Common myeloid progenitor, CD34-positive (primary cell): ENCODE results near the gene TEX11. TPM values are rescaled to one million over a fixed set of nuclear protein-coding genes. Genes with fewer than 3 reads are reported as not detected.

Experiments used
- CTCF ChIA-PET: fragments of 350-600 bp; sonication (Branson Sonifier 250); formaldehyde crosslinking; loops from one replicate; lab custom pipeline; 2021; ENCODE audit warnings: antibody characterized with exemption; lab: Charles Lee
- POLR2A ChIA-PET: fragments of 350-600 bp; sonication (Branson Sonifier 250); formaldehyde crosslinking; loops from one replicate; lab custom pipeline; 2021; ENCODE audit warnings: antibody characterized with exemption; lab: Charles Lee
- DNase-seq, 3 donors: peaks; one replicate each; pipeline versions ENCODE4 v3.0.0 to v3.0.0-alpha.2; 2013
- H3K27ac ChIP-seq, 2 experiments: 1 replicate in 1 of 2; 2 replicates in 1 of 2; pipeline ENCODE4 v1.7.0; 2013; ENCODE audit warnings: inconsistent platforms in 2 of 2, low read length in 2 of 2, mild to moderate bottlenecking in 2 of 2, low read depth in 1 of 2, moderate library complexity in 1 of 2; ENCODE audit not compliant: severe bottlenecking in 2 of 2, insufficient read depth in 1 of 2, poor library complexity in 1 of 2
- H3K27me3 ChIP-seq, 5 experiments: replicated peaks in 2 of 5; 1 replicate in 3 of 5; 2 replicates in 2 of 5; pipeline versions ENCODE4 v1.6.1 to v1.7.0; 2013; ENCODE audit warnings: low read length in 4 of 5, mild to moderate bottlenecking in 2 of 5, moderate library complexity in 2 of 5, inconsistent platforms in 1 of 5; ENCODE audit not compliant: insufficient read depth in 5 of 5, control insufficient read depth in 4 of 5
- H3K36me3 ChIP-seq, 4 experiments: 1 replicate in 2 of 4; 2 replicates in 2 of 4; pipeline versions ENCODE4 v1.6.1 to v1.7.0; 2013; ENCODE audit warnings: low read length in 3 of 4, control low read depth in 1 of 4, mild to moderate bottlenecking in 1 of 4; ENCODE audit not compliant: control insufficient read depth in 4 of 4, insufficient read depth in 4 of 4
- H3K4me1 ChIP-seq, 4 experiments: 1 replicate in 3 of 4; 2 replicates in 1 of 4; pipeline versions ENCODE4 v1.6.1 to v1.7.1; 2013; ENCODE audit warnings: low read length in 3 of 4, mild to moderate bottlenecking in 3 of 4, control low read depth in 1 of 4, inconsistent platforms in 1 of 4, moderate library complexity in 1 of 4; ENCODE audit not compliant: control insufficient read depth in 4 of 4, insufficient read depth in 4 of 4; ENCODE audit errors: control extremely low read depth in 1 of 4
- H3K4me3 ChIP-seq, 7 experiments: 1 replicate in 4 of 7; 2 replicates in 3 of 7; pipeline versions ENCODE4 v1.5.1 to v1.7.0; 2013; ENCODE audit warnings: mild to moderate bottlenecking in 7 of 7, low read length in 6 of 7, moderate library complexity in 6 of 7, inconsistent platforms in 2 of 7, low read depth in 2 of 7, control low read depth in 1 of 7; ENCODE audit not compliant: insufficient read depth in 4 of 7, control insufficient read depth in 1 of 7; ENCODE audit errors: extremely low read depth in 1 of 7
- H3K9me3 ChIP-seq, 5 experiments: 1 replicate in 4 of 5; 2 replicates in 1 of 5; pipeline versions ENCODE4 v1.6.1 to v1.7.1; 2013; ENCODE audit warnings: low read length in 4 of 5, mild to moderate bottlenecking in 2 of 5, inconsistent platforms in 1 of 5, low read depth in 1 of 5, moderate library complexity in 1 of 5; ENCODE audit not compliant: control insufficient read depth in 4 of 5, insufficient read depth in 2 of 5; ENCODE audit errors: control extremely low read depth in 1 of 5
- WGBS: methylation state at CpG from one replicate; pipeline ENCODE4 v1.1.5; 2013; ENCODE audit not compliant: insufficient coverage; 5-methylcytosine and 5-hydroxymethylcytosine counted together
- polyA plus RNA-seq: library from polyadenylated mRNA; unstranded; fragments of 120-200 nt; gene quantifications from one replicate; pipeline ENCODE4 v1.2.1, GENCODE V29; 2013

The TEX11 gene
- polyA plus RNA-seq: not detected

DNA sequence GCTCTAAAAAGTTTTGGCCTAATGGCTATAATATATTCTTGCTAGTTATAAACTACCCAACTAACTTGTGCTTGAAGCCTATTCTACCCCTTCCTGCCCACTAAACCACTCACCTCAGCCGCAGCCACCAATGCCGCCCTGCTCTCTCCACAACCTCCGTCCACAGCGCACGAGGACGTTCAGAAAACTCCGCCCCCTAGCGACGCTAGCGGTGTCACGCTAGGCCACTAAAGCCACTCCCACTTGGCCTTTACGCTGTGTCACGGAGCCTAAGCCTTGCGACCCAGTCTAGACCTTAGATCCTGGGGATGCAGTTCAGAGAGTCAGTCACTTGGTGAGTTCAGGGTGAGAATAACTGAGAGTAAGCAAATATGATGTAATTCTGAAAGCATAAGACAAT is at the start of gene TEX11:
Gene TEX11 (minus strand): TSS at position 171 of the 400 bp plus-strand sequence. CDS start 922 bp downstream, outside the sequence.
- WGBS: 81% methylated on average over 13 of the region's 14 CpGs
- DNase-seq: no peak

DNA sequence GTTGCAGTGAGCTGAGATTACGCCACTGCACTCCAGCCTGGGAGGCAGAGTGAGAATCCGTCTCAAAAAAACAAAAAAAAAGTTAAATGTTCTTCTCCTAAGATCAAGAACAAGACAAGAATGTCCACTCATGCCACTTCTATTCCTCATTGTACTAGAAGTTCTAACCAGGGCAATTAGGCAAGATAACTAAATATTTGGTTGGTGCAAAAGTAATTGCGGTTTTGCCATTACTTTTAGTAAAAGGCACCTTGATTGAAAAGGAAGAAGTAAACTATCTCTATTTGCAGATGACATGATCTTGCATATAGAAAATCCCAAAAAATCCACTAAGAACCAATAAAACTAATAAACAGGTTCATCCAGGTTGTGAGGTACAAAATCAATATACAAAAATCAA is 46.4 kb upstream of the TEX11 start:
- no peak for DNase-seq
- ChIA-PET CTCF (no interaction called here), POLR2A (no interaction called here)
- Histone ChIP-seq H3K9me3 (no peaks in the 10 kb centered on the region), H3K27ac (no peak overlapping the region), H3K27me3 (no peaks in the 10 kb centered on the region), H3K36me3 (no peaks in the 10 kb centered on the region), H3K4me3 (no peak overlapping the region), H3K4me1 (no peaks in the 10 kb centered on the region)
- no CpG with 5 or more reads among the region's 3 CpGs for WGBS

More for the DNA sequence above, at the start of gene TEX11:
- Histone ChIP-seq H3K4me3 (no peak within 1 kb of the TSS), H3K4me1 (no peaks in the 10 kb centered on the region), H3K27ac (no peak within 1 kb of the TSS), H3K9me3 (no peaks in the 10 kb centered on the region), H3K27me3 (no peaks in the 10 kb centered on the region), H3K36me3 (no peaks in the 10 kb centered on the region)
- ChIA-PET POLR2A (no interaction called here), CTCF (no interaction called here)

DNA sequence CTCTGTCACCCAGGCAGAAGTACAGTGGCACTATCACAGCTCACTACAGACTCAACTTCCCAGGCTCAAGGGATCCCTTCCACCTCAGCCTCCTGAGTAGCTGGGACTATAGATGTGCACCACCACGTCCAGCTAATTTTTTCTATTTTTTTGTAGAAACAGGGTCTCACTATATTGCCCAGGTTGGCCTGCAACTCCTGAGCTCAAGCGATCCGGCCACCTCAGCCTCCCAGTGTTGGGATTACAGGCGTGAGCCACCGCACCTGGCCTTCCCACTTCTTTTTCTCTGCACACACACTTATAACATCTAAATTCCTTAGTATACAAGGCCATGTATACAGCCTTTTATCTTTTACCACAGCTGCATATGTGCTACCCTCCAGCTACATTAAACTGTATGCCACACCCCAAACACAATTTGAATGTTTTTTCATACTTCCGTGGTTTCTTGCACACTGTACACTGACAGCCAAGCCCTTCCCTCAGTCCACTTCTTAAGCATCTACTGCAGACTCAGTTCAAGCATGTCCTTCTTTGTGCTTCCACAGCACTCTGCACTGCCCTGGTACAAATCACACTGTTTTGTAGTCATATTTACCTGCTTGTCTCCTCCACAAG is 15.9 kb upstream of the TEX11 start:
- ChIA-PET CTCF (no interaction called here), POLR2A (no interaction called here)
- Histone ChIP-seq H3K4me1 (no peaks in the 10 kb centered on the region), H3K27me3 (peaks cover 0 to 4% (median 0%) of the 10 kb centered on the region in 5 experiments), H3K4me3 (no peak overlapping the region), H3K9me3 (no peaks in the 10 kb centered on the region), H3K36me3 (no peaks in the 10 kb centered on the region), H3K27ac (no peak overlapping the region)
- DNase-seq: no peak
- 92% methylated on average over 6 of the region's 6 CpGs for WGBS

DNA sequence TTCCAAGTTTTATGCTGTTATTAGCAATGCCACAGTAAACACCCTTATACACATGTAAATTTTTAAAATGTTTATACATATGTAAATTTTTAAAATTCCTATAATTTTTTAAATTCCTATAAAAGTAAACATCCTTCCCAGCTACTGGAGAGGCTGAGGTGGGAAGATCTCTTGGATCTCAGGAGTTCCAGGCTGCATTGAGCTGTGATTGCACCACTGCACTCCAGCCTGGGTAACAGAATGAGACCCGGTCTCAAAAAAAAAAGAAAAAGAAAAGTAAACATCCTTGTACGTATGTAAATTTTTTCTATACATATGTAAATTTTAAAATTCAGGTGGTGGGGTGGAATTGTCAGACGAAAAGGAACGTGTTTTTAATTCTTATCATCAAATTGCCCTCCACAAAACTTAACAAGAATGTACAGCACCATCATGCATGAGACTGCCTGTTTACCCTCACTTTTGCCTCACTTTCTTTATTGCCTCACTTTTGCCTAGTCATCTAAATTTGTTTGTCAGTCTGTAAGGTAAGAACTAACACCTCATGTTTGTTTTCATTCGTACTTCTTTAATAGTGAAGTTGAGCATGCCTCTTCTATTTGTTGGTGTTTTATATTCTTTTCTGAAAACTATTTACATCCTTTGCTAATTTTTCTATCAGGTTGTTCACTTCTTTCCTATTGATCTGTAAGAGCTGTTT is 14.4 kb upstream of the TEX11 start:
- DNase-seq: no peak
- H3K36me3 ChIP-seq: no peaks in the 10 kb centered on the region
- POLR2A ChIA-PET: no interaction called here

DNA sequence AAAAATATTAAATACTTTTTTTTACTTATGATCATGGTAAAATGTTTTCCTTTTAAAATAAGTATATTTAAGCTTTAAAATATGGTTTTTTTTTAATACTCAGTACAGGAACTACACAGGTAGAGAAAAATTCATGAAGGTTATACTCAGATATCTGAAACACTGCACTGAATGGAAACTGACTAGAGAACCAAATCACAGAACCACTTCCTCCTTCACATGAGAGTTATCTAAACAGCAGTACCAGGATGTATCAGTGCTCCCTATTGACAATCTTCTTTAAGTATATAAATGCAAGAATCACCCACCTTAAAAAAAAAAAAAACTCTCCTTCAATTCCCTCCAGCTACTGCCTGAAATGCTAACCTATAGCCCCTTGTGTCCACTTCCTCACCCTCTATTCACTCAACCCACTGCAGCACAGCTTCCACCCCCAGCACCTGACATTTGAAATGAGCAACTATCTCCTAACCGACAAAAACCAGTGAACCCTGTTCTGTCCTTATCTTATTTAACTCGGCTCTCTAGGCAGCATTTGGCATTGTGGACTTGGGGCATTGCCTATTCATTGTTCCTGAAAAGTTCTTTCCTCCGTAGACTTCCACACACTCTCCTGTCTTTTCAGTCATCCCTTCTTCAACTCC is 13.3 kb upstream of the TEX11 start:
- ChIA-PET POLR2A (no interaction called here), CTCF (no interaction called here)
- 31% methylated on average over 2 of the region's 3 CpGs for WGBS
- Histone ChIP-seq H3K36me3 (no peaks in the 10 kb centered on the region), H3K9me3 (no peaks in the 10 kb centered on the region), H3K27ac (no peak overlapping the region), H3K4me1 (no peaks in the 10 kb centered on the region), H3K27me3 (peaks cover 0 to 4% (median 0%) of the 10 kb centered on the region in 5 experiments), H3K4me3 (no peak overlapping the region)
- no peak for DNase-seq

More for the DNA sequence above, 14.4 kb upstream of the TEX11 start:
- H3K9me3 ChIP-seq: no peaks in the 10 kb centered on the region
- WGBS: no CpG with 5 or more reads among the region's 5 CpGs
- no peak overlapping the region for H3K27ac ChIP-seq
- H3K4me1 ChIP-seq: no peaks in the 10 kb centered on the region
- H3K4me3 ChIP-seq: no peak overlapping the region
- CTCF ChIA-PET: no interaction called here
- H3K27me3 ChIP-seq: peaks cover 0 to 4% (median 0%) of the 10 kb centered on the region in 5 experiments

DNA sequence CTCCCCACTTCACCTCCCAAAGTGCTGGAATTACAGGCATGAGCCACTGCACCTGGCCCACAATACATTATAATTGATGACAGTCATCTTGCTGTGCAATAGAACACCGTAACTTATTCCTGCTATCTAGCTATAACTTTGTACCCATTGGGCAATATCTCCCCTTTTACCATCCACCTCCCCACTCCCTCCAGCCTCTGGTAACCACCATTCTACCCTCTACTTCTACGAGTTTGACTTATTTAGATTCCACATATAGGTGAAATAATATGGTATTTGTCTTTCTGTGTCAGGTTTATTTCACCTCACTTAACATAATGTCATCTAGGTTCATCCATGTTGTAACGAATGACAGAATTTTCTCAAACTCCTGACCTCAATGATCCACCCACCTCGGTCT is 8.2 kb upstream of the TEX11 start:
- ChIA-PET POLR2A (no interaction called here), CTCF (no interaction called here)
- 100% methylated on average over 1 of the region's 4 CpGs for WGBS
- no peak overlapping the region for H3K4me3 ChIP-seq
- no peaks in the 10 kb centered on the region for H3K4me1 ChIP-seq
- H3K27me3 ChIP-seq: no peaks in the 10 kb centered on the region
- H3K36me3 ChIP-seq: no peaks in the 10 kb centered on the region
- H3K27ac ChIP-seq: no peak overlapping the region
- DNase-seq: peak in 2 of 3 donors; percentile 9 to 23
- no peaks in the 10 kb centered on the region for H3K9me3 ChIP-seq

DNA sequence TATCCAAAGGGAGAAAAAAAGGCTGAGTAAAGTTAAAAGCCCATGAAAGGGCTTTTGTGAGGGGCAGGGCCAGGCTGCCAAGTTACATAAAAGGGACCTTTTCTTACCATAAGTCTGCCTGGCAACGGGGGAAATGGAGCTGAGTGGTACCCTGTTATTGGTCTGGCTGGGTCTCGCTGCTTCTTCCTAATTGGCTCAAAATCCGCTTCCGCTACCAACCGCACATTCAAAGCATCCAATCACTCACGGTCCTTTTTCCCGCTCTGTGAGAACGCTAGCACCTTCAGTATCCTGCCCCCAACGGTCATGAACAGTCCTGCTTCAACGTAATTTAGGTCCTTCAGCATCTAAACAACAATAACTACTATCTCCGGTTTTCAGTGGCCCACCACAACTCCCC is 611 bp downstream of the TEX11 start:
- DNase-seq: no peak
- Histone ChIP-seq H3K36me3 (no peaks in the 10 kb centered on the region), H3K27ac (no peak overlapping the region), H3K4me3 (no peak overlapping the region), H3K27me3 (no peaks in the 10 kb centered on the region), H3K4me1 (no peaks in the 10 kb centered on the region), H3K9me3 (no peaks in the 10 kb centered on the region)
- ChIA-PET CTCF (no interaction called here), POLR2A (no interaction called here)
- WGBS: 97% methylated on average over 10 of the region's 11 CpGs
